Hematopoietic multipotent progenitor cell treated with erythropoietin and hydrocortisone succinate and interleukin-3 and kit ligand, for 15 days (in vitro differentiated cells): Measurements from ENCODE around the gene PTPRM.

ENCODE experiments used
- DNase-seq: peaks from one replicate; pipeline ENCODE4 v3.0.0-alpha.2; 2015; ENCODE audit warnings: low spot score

PTPRM gene

GRCh38 chr18:8283891-8284585, 716.9 kb downstream of the PTPRM start:
- DNase-seq: no peak

- no peak for DNase-seq
These were observed 719.2 kb downstream of the PTPRM start for GRCh38 chr18:8286303-8286702.

GRCh38 chr18:8287196-8287885, 720.2 kb downstream of the PTPRM start:
- no peak for DNase-seq

- no peak for DNase-seq
These were observed 721.5 kb downstream of the PTPRM start for GRCh38 chr18:8288472-8289195.

- no peak for DNase-seq
These were observed 723.3 kb downstream of the PTPRM start for GRCh38 chr18:8290435-8290834.

GRCh38 chr18:8290913-8291312, 723.8 kb downstream of the PTPRM start:
- no peak for DNase-seq

- no peak for DNase-seq
These were observed 726.1 kb downstream of the PTPRM start for GRCh38 chr18:8293184-8293583.

- no peak for DNase-seq
These were observed 729.9 kb downstream of the PTPRM start for GRCh38 chr18:8296886-8297616.

- no peak for DNase-seq
These were observed 731.1 kb downstream of the PTPRM start for GRCh38 chr18:8298186-8298585.

- DNase-seq: no peak
These were observed 732.2 kb downstream of the PTPRM start for GRCh38 chr18:8299054-8299980.

- DNase-seq: no peak
These were observed 733.8 kb downstream of the PTPRM start for GRCh38 chr18:8300751-8301410.

- no peak for DNase-seq
These were observed 734.5 kb downstream of the PTPRM start for GRCh38 chr18:8301427-8302172.

GRCh38 chr18:8303151-8303755, 736.1 kb downstream of the PTPRM start:
- DNase-seq: no peak

GRCh38 chr18:8307960-8308359, 740.8 kb downstream of the PTPRM start:
- no peak for DNase-seq

GRCh38 chr18:8313043-8313442, 745.9 kb downstream of the PTPRM start:
- no peak for DNase-seq

- no peak for DNase-seq
These were observed 747.0 kb downstream of the PTPRM start for GRCh38 chr18:8314124-8314523.

GRCh38 chr18:8319798-8320489, 752.8 kb downstream of the PTPRM start:
- DNase-seq: no peak

- no peak for DNase-seq
These were observed 755.4 kb downstream of the PTPRM start for GRCh38 chr18:8322486-8322885.
